Fibroblast of mammary gland (primary cell): Measurements from ENCODE around the gene VRK2.
"Not testable (repeated sequence)": the region's sequence is repeated elsewhere in the genome, so short reads cannot be mapped to it uniquely, and the experiment has no call there.

ENCODE experiments used
- DNase-seq: peaks from one replicate; pipeline ENCODE4 v3.0.0-alpha.2; 2010; ENCODE audit warnings: low read depth
- H3K4me3 ChIP-seq: 2 replicates; pipeline ENCODE4 v1.5.1; 2011; ENCODE audit warnings: low read depth, mild to moderate bottlenecking, low read length, moderate library complexity; ENCODE audit not compliant: control insufficient read depth
- CTCF ChIP-seq: conservative IDR thresholded peaks from 2 replicates; pipeline ENCODE4 v1.5.1; 2011; ENCODE audit warnings: low read depth, low read length, inconsistent platforms; ENCODE audit not compliant: control insufficient read depth, insufficient read depth

Gene VRK2

GRCh38 chr2:58081000-58081399 is 34.4 kb downstream of the VRK2 start:
- H3K4me3 ChIP-seq = no peak overlapping the region
- DNase-seq = peak; percentile 18
- no peak for TF ChIP-seq CTCF

- DNase-seq = no peak
- H3K4me3 ChIP-seq = no peak overlapping the region
- TF ChIP-seq CTCF = no peak
Measured at GRCh38 chr2:58089081-58089480, 42.5 kb downstream of the VRK2 start.

GRCh38 chr2:58092772-58093171 is 46.2 kb downstream of the VRK2 start:
- not testable (repeated sequence) for H3K4me3 ChIP-seq, DNase-seq

- DNase-seq = no peak
- TF ChIP-seq CTCF = no peak
- no peak overlapping the region for H3K4me3 ChIP-seq
Measured at GRCh38 chr2:58097025-58097424, 50.4 kb downstream of the VRK2 start.

GRCh38 chr2:58098254-58099095 is 51.9 kb downstream of the VRK2 start:
- no peak for TF ChIP-seq CTCF
- peak; percentile 73 for DNase-seq
- no peak overlapping the region for H3K4me3 ChIP-seq

- DNase-seq = no peak
- no peak for TF ChIP-seq CTCF
Measured at GRCh38 chr2:58099096-58099769, 52.6 kb downstream of the VRK2 start.

GRCh38 chr2:58101500-58101899 is 54.9 kb downstream of the VRK2 start:
- TF ChIP-seq CTCF = no peak
- no peak for DNase-seq
- no peak overlapping the region for H3K4me3 ChIP-seq

More at GRCh38 chr2:58099096-58099769, 52.6 kb downstream of the VRK2 start:
- H3K4me3 ChIP-seq = no peak overlapping the region
